HG03575 (cell line): ENCODE measurements around the gene PDK4.

Source experiments
- ATAC-seq: cut with Tn5 transposase; IDR thresholded peaks from one replicate; pipeline ENCODE4 v1.9.1; 2021; ENCODE audit not compliant: unreplicated experiment, insufficient number of reproducible peaks, low FRiP score; ENCODE audit errors: extremely low read depth

Gene PDK4

DNA sequence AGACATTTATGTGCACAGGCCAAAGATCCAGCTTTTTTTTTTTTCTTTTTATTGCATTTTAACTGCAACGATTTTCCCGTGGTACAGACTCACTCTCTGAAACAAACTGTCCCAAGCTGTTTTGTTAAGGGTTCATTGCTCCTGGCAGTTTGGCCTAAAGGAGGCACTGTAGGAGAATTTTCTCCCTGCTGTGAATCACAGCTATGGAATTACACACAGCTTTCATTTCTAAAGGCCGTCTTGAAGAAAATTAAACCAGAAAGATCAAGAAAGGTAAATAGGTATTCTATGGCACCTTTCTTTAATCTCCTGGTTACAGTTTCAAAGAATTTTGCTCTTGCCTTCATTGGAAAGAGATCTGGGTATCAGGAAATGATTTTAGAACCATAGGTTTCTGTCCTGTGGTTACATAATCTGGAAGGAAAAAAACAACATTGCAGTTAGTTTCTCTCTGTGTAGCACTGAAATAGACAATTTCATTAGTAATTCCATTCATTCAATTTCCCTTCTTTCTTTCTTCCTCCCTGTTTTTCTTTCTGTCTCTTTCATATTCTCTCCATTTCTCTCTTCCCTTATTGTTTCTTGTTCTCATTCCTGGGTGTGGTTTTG lies 51.2 kb downstream of the PDK4 start:
- no peak for ATAC-seq

DNA sequence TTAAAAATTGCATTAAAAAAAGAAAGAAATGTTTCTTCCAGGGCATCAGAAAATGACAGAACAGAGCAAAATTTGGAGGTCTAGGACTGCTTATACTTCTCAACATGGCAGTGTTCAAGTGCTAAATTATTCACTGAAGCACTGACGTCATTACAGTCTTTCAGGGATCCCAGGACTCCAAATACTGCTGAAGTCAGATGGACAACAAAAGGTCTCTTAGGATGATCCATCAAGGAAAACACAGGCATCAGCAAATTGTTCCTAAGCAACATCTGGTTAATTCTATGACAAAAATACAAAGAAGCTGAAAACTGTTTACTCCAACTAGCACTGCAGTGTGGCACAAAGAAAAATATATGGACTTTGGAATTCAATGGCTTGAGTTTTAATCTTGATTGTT lies 52.1 kb downstream of the PDK4 start:
- no peak for ATAC-seq

DNA sequence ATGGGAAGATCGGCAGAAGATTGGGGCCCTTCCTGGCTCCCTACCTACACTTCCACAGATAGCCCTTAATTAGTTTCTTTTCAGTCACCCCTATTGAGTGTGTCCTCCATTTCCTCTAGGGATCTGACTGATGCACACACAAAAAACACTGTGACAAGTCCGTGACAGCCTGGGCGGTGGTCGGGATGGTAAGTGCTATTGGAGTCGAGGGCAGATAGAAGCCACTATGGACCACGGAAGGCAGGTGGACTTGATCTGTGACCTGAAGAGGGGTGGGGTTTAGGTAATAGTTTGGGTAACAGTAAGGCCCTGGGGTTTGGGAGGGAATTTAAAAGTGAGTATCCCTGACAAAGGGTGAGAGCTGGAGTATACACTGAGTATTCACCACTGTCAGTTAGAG lies 53.0 kb downstream of the PDK4 start:
- no peak for ATAC-seq

DNA sequence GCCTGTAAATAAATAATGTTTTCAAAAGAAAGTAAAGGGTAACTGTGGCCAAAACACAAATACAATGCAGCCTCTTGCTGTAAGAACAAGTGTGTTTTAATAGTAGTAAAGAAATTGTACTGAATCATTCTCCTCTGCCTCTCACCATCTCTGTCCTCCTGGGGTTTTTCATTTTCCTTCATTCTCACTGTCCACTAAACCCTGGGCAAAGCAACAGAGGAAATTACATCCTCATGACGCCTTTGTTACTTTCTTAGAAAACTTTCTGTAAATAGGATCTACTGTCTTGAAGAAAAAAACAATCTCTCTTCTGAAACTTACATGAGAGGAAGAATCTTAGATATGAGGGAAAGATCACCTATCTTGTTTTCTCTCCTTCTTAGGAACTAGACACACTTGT lies 56.0 kb downstream of the PDK4 start:
- ATAC-seq = no peak

DNA sequence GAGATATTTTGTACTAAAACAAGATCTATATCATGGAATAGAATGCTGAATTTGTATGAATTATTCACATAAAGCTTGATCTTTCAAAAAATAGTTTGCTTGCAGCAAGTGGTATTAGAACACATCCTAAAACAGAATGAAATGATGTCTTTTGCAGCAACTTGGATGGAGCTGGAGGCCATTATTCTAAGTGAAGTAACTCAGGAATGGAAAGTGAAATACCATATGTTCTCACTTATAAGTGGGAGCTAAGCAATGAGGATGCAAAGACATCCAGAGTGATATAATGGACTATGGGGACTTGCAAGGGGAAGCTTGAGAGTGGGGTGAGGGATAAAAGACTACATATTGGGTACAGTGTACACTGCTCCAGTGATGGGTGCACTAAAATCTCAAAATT lies 56.9 kb downstream of the PDK4 start:
- ATAC-seq = no peak

DNA sequence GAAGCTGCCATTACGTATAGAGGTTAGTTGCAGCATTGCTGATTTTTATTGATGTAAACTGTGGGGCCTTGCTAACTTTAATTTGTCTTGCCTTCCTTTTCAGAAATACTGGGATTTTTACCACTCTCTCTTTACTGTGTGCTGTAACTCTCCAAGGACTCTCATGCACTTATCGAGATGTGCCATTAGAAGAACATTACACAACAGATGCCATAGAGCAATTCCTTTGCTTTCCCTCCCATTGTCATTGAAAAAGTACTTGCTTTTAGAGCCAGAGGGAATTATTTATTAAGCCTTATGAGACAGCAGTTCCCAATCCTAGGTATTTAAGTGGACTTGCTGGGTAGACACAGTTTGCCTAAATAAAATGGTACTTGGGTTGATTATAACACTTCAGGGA lies 58.8 kb downstream of the PDK4 start:
- ATAC-seq = no peak

DNA sequence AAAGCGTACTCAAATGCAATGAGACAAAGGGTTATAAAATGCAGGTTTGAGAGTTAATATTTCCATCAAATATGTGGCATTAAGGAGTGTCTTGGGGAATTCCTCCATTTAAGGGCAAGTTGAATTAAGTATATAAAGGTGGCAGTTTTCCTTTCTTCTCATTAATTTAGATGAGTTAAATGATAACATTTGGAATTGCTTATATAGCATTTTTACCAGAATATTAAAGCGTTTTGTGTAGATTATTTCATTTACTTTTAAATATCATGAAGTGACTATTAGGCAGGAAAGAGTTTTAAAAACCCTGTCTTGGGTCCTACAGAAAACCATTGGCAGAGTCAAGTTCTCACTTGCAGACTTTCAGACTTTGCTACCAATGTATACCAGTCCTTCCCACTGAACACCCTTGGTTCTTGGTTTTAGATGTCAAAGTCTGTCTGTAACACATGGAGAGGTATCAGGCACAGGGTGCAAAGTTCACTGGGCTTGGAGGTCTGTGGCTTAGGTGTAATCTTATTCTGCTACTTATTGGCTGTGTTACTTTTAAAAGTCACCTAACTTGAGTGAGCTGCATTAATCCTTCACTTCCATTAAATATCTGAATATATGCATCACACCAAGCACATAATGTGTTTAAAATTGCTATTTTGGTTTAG lies 59.5 kb downstream of the PDK4 start:
- ATAC-seq = no peak

DNA sequence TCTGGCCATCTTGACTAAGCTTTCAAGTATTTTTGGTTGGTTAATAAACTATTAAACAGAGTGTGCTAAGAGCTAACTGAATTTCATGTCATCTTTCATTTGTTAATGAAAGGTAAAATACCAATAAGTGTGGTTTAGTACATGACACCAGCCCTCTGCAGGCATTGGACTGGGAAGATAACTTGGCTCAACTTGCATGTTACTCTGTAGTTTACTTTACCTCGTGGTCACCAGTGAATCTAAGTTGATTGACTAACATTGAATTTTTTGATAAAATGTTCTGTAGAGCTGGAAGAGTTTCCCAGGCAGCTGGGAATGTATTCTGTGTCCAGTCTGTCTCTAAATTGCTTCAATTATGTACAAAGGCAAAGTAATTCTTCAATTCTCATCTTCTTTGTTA lies 60.7 kb downstream of the PDK4 start:
- ATAC-seq = no peak

DNA sequence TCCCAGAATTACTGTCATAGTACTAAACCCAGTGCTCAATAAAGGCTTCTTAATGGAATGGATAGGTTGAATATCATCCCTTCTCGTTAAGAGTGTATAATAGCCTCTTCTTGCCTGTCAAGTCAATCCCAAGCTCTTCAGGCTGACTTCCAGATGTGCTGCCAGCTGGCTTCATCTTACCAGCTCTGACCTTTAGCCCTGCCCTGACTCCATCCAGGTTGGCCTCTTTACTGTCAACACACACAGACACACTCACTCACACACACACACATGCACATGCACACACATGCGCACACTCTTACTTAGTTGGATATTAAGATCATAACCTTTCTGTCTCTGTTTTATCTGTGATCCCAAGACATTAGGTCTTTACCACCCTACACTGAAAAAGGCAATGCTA lies 61.5 kb downstream of the PDK4 start:
- no peak for ATAC-seq
